HL-60/S4 treated with retinoic acid at 250 ng/mL for 4 days and 3 days (cell line): ENCODE data around the gene ARNT2.
"Not testable (repeated sequence)": the region's sequence is repeated elsewhere in the genome, so short reads cannot be mapped to it uniquely, and the experiment has no call there.

Experiments used
- in situ Hi-C: fragments of 300-500 bp; cut with MboI; formaldehyde crosslinking; loops from 2 replicates; pipeline ENCODE4 v1.7.0; 2022; ENCODE audit warnings: low sequenced_read_pairs

Gene ARNT2

GRCh38 chr15:80404057-80404760 is at the start of gene ARNT2:
Gene ARNT2, plus strand, starts transcription at chr15:80404382. Its CDS starts 134 bp downstream, at chr15:80404516.
- in situ Hi-C loops: no loop called here

GRCh38 chr15:80367094-80367493 is 37.1 kb upstream of the ARNT2 start:
- in situ Hi-C loops: no loop called here

- in situ Hi-C loops: no loop called here
Measured at GRCh38 chr15:80367661-80368060, 36.5 kb upstream of the ARNT2 start.

- in situ Hi-C loops: no loop called here
Measured at GRCh38 chr15:80371924-80372323, 32.3 kb upstream of the ARNT2 start.

- in situ Hi-C loops: no loop called here
Measured at GRCh38 chr15:80374441-80374840, 29.7 kb upstream of the ARNT2 start.

- in situ Hi-C loops: no loop called here
Measured at GRCh38 chr15:80375968-80376891, 28.0 kb upstream of the ARNT2 start.

- in situ Hi-C loops: no loop called here
Measured at GRCh38 chr15:80379693-80380092, 24.5 kb upstream of the ARNT2 start.

GRCh38 chr15:80380154-80380553 is 24.0 kb upstream of the ARNT2 start:
- in situ Hi-C loops: no loop called here

- in situ Hi-C loops: no loop called here
Measured at GRCh38 chr15:80382285-80382684, 21.9 kb upstream of the ARNT2 start.

- in situ Hi-C loops: no loop called here
Measured at GRCh38 chr15:80384432-80384831, 19.8 kb upstream of the ARNT2 start.

- in situ Hi-C loops: no loop called here
Measured at GRCh38 chr15:80386151-80386550, 18.0 kb upstream of the ARNT2 start.

GRCh38 chr15:80388326-80388725 is 15.9 kb upstream of the ARNT2 start:
- in situ Hi-C loops: no loop called here

GRCh38 chr15:80389370-80389769 is 14.8 kb upstream of the ARNT2 start:
- in situ Hi-C loops: no loop called here

- in situ Hi-C loops: not testable (repeated sequence)
Measured at GRCh38 chr15:80390942-80391341, 13.2 kb upstream of the ARNT2 start.

- in situ Hi-C loops: no loop called here
Measured at GRCh38 chr15:80395616-80396015, 8.6 kb upstream of the ARNT2 start.

- in situ Hi-C loops: no loop called here
Measured at GRCh38 chr15:80396096-80396495, 8.1 kb upstream of the ARNT2 start.

GRCh38 chr15:80399508-80399907 is 4.7 kb upstream of the ARNT2 start:
- in situ Hi-C loops: no loop called here

- in situ Hi-C loops: no loop called here
Measured at GRCh38 chr15:80401456-80401855, 2.7 kb upstream of the ARNT2 start.

- in situ Hi-C loops: no loop called here
Measured at GRCh38 chr15:80402339-80402738, 1.8 kb upstream of the ARNT2 start.

- in situ Hi-C loops: no loop called here
Measured at GRCh38 chr15:80403712-80404056, 498 bp upstream of the ARNT2 start.

- in situ Hi-C loops: no loop called here
Measured at GRCh38 chr15:80404761-80405553, 775 bp downstream of the ARNT2 start.

GRCh38 chr15:80405554-80405850 is 1.3 kb downstream of the ARNT2 start:
- in situ Hi-C loops: no loop called here
